ENCODE results near the gene C2orf66. TPM values are rescaled to one million over a fixed set of nuclear protein-coding genes. Genes with fewer than 3 reads are reported as not detected.

Gene C2orf66
- total and polyA plus RNA-seq, 2 of the 4 experiments (the other 2 are of a cell fraction), result 0.27 TPM; not detected in 1

DNA sequence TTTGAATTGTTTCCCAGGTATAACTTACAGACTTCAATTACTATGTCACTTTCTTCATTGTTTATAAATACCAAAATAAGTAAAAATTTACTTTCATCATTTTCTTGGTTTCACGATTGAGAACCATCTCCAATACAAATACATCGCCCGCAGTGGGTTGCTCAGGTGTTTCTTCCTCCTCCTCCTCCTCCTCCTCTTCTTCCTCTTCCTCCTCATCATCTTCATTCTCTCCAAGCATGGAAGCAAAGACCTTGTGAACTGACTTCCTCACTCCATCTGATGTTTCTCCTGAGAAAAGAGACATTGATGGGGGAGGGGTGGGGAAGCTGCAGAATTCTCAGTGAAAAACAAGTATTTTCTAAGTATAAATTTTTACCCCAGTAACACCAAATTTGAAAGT is 16.3 kb downstream of the C2orf66 start:
- H3K56ac ChIP-seq (ENCODE audit: extremely low read depth, insufficient read depth, low read length), result no peak overlapping the region

More for the DNA sequence above, 16.3 kb downstream of the C2orf66 start:
- H3K4me1 ChIP-seq (ENCODE audit: control insufficient read depth, insufficient read depth, low read length), result no peaks in the 10 kb centered on the region; the same call in 1 of the 2 replicates
- in situ Hi-C loops (cut with MboI; ENCODE audit: low sequenced_read_pairs) (no loop called here), dilution Hi-C loops (cut with HindIII; ENCODE audit: low sequenced_read_pairs, unreplicated experiment) (no loop called here), intact Hi-C loops (cut with micrococcal nuclease) (loop anchor here (10.0 kb wide), 2 partner anchors 312 to 582 kb away; no protein-coding TSS in a partner anchor)
- ChIA-PET POLR2A (ENCODE audit: unreplicated experiment) (no interaction called here), CTCF (no interaction called here)
- H3K27ac ChIP-seq (ENCODE audit: insufficient read depth, low read length), result no peak overlapping the region
- no peak overlapping the region for H3K4ac ChIP-seq (ENCODE audit: low read depth, low read length)
- H3K9me1 ChIP-seq (ENCODE audit: insufficient read depth, low read length), result no peaks in the 10 kb centered on the region
- peaks cover 31% of the 10 kb centered on the region for H3K36me3 ChIP-seq (ENCODE audit: control insufficient read depth, insufficient read depth, low read length)
- no peak overlapping the region for H2BK120ac ChIP-seq (ENCODE audit: low read depth, low read length)
- peaks cover 0 to 14% of the 10 kb centered on the region in 2 experiments; a peak in 2 of 4 replicates for H3K79me1 ChIP-seq (ENCODE audit: low read depth in 1 of 2, low read length in 2 of 2)
- no peaks in the 10 kb centered on the region for H3K27me3 ChIP-seq (ENCODE audit: control insufficient read depth, insufficient read depth, low read length)
- H4K91ac ChIP-seq (ENCODE audit: insufficient read depth, low read depth, low read length), result no peak overlapping the region
- no peak overlapping the region for H3K4me2 ChIP-seq (ENCODE audit: low read depth, low read length)
- H3K9ac ChIP-seq (ENCODE audit: low read depth, low read length), result no peak overlapping the region
- no TSS peak for BruUV-seq (replicated peaks)
- no peak overlapping the region for H2AFZ ChIP-seq (replicated peaks; ENCODE audit: low read length, poor library complexity)
- no peaks in the 10 kb centered on the region for H3K9me3 ChIP-seq (ENCODE audit: control insufficient read depth, insufficient read depth, low read length)
- H4K8ac ChIP-seq (ENCODE audit: low read depth in 2 of 2, low read length in 2 of 2), result no peak overlapping the region
- no peak overlapping the region for H3K23ac ChIP-seq (ENCODE audit: low read depth, low read length)
- H4K20me1 ChIP-seq (ENCODE audit: insufficient read depth, low read length), result no peaks in the 10 kb centered on the region
- H3K18ac ChIP-seq (ENCODE audit: low read depth, low read length), result no peak overlapping the region
- H2BK20ac ChIP-seq (ENCODE audit: low read depth, low read length), result no peak overlapping the region
- H3K4me3 ChIP-seq (ENCODE audit: insufficient read depth, low read depth, low read length), result no peak overlapping the region
- no peak overlapping the region for H3K14ac ChIP-seq (replicated peaks; ENCODE audit: low read depth, low read length)
- no peak overlapping the region for H4K5ac ChIP-seq (ENCODE audit: low read depth, low read length)
- no peak for ATAC-seq (ENCODE audit: low read depth)
- H2BK15ac ChIP-seq (ENCODE audit: low read depth, low read length), result no peak overlapping the region
- DNase-seq, result no peak
- TF ChIP-seq MXI1 (IDR thresholded peaks at IDR 0.05; ENCODE audit: borderline replicate concordance, low read depth, low read length) (no peak), POLR2A (IDR thresholded peaks at IDR 0.05; ENCODE audit: low read depth, low read length) (no peak), RCOR1 (IDR thresholded peaks at IDR 0.05; ENCODE audit: insufficient replicate concordance, low read length) (no peak), CHD1 (IDR thresholded peaks at IDR 0.05; ENCODE audit: low read depth, low read length) (no peak), RFX5 (IDR thresholded peaks at IDR 0.05; ENCODE audit: low read depth, low read length) (no peak), SMC3 (IDR thresholded peaks at IDR 0.05; ENCODE audit: low read depth, low read length) (no peak), RAD21 (IDR thresholded peaks at IDR 0.05; ENCODE audit: low read length) (no peak), MAZ (IDR thresholded peaks at IDR 0.05; ENCODE audit: borderline replicate concordance, low read depth, low read length) (no peak), MAFK (IDR thresholded peaks at IDR 0.05; ENCODE audit: low read depth, low read length) (no peak), CEBPB (IDR thresholded peaks at IDR 0.05; ENCODE audit: low read depth, low read length) (no peak)
- TF ChIP-seq, protein P1, sequence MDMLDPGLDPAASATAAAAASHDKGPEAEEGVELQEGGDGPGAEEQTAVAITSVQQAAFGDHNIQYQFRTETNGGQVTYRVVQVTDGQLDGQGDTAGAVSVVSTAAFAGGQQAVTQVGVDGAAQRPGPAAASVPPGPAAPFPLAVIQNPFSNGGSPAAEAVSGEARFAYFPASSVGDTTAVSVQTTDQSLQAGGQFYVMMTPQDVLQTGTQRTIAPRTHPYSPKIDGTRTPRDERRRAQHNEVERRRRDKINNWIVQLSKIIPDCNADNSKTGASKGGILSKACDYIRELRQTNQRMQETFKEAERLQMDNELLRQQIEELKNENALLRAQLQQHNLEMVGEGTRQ (IDR thresholded peaks at IDR 0.05; ENCODE audit: low read depth, low read length), result no peak
- TF ChIP-seq, protein P2, sequence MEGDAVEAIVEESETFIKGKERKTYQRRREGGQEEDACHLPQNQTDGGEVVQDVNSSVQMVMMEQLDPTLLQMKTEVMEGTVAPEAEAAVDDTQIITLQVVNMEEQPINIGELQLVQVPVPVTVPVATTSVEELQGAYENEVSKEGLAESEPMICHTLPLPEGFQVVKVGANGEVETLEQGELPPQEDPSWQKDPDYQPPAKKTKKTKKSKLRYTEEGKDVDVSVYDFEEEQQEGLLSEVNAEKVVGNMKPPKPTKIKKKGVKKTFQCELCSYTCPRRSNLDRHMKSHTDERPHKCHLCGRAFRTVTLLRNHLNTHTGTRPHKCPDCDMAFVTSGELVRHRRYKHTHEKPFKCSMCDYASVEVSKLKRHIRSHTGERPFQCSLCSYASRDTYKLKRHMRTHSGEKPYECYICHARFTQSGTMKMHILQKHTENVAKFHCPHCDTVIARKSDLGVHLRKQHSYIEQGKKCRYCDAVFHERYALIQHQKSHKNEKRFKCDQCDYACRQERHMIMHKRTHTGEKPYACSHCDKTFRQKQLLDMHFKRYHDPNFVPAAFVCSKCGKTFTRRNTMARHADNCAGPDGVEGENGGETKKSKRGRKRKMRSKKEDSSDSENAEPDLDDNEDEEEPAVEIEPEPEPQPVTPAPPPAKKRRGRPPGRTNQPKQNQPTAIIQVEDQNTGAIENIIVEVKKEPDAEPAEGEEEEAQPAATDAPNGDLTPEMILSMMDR (conservative IDR thresholded peaks at IDR 0.05; ENCODE audit: low read depth, low read length), result no peak
- no CpG with 5 or more reads among the region's 3 CpGs for WGBS, 2 experiments (ENCODE audit: extremely low coverage in 2 of 2, insufficient read length in 1 of 2)
- no peak overlapping the region for H2AK9ac ChIP-seq (replicated peaks; ENCODE audit: low read depth, low read length, poor library complexity)
- no peak overlapping the region for H2BK5ac ChIP-seq (ENCODE audit: low read depth, low read length, poor library complexity, severe bottlenecking)
- no peak overlapping the region for H2AK5ac ChIP-seq (ENCODE audit: low read depth, low read length)

Data from IMR-90 (cell line).